CD4-positive, alpha-beta memory T cell (primary cell): Measurements from ENCODE around the gene CYB5A. TPM values are rescaled to one million over a fixed set of nuclear protein-coding genes. Genes with fewer than 3 reads are reported as not detected.

Experiments used
- CTCF ChIA-PET: fragments of 350-600 bp; sonication (Branson Sonifier 250); formaldehyde crosslinking; loops from one replicate; lab custom pipeline; 2021; ENCODE audit warnings: inconsistent platforms; ENCODE audit not compliant: partially characterized antibody; lab: Charles Lee
- POLR2A ChIA-PET: fragments of 350-600 bp; sonication (Branson Sonifier 250); formaldehyde crosslinking; loops from one replicate; lab custom pipeline; 2021; ENCODE audit not compliant: partially characterized antibody; lab: Charles Lee
- DNase-seq, 5 donors: peaks; one replicate each; pipeline versions ENCODE4 v3.0.0 to v3.0.0-alpha.2; 2020 to 2022; ENCODE audit warnings: mixed read lengths in 1 of 5
- H3K27ac ChIP-seq: one replicate; pipeline ENCODE4 v1.7.0; 2013; ENCODE audit warnings: low read depth, low read length
- H3K27me3 ChIP-seq: 2 replicates; pipeline ENCODE4 v1.7.0; 2013; ENCODE audit warnings: mild to moderate bottlenecking, low read length, moderate library complexity; ENCODE audit not compliant: insufficient read depth
- H3K36me3 ChIP-seq: 2 replicates; pipeline ENCODE4 v1.7.0; 2013; ENCODE audit warnings: mild to moderate bottlenecking, low read length, moderate library complexity; ENCODE audit not compliant: insufficient read depth
- H3K4me1 ChIP-seq: 2 replicates; pipeline ENCODE4 v1.7.0; 2013; ENCODE audit warnings: mild to moderate bottlenecking, low read length, moderate library complexity; ENCODE audit not compliant: insufficient read depth
- H3K4me3 ChIP-seq, 2 donors: one replicate each; pipeline ENCODE4 v1.7.0; 2013; ENCODE audit warnings: low read length in 2 of 2, mild to moderate bottlenecking in 1 of 2
- H3K9me3 ChIP-seq, 2 donors: one replicate each; pipeline ENCODE4 v1.7.0; 2013; ENCODE audit warnings: low read length in 2 of 2, control low read depth in 1 of 2; ENCODE audit not compliant: control insufficient read depth in 1 of 2
- H3K27ac Mint-ChIP-seq, 7 donors: one replicate each; pipeline ENCODE4 v1.8.0; 2020 to 2021; ENCODE audit warnings: mixed read lengths in 7 of 7, mild to moderate bottlenecking in 6 of 7, inconsistent platforms in 3 of 7, moderate library complexity in 3 of 7
- H3K27me3 Mint-ChIP-seq, 2 donors: one replicate each; pipeline ENCODE4 v1.8.0; 2020 to 2021; ENCODE audit warnings: mixed read lengths in 2 of 2
- H3K36me3 Mint-ChIP-seq, 2 donors: one replicate each; pipeline ENCODE4 v1.8.0; 2020 to 2021; ENCODE audit warnings: mixed read lengths in 2 of 2, inconsistent platforms in 1 of 2, mild to moderate bottlenecking in 1 of 2
- H3K4me1 Mint-ChIP-seq, 4 donors: one replicate each; pipeline ENCODE4 v1.8.0; 2020 to 2021; ENCODE audit warnings: mixed read lengths in 4 of 4, mild to moderate bottlenecking in 1 of 4
- H3K4me3 Mint-ChIP-seq, 8 donors: one replicate each; pipeline ENCODE4 v1.8.0; 2020 to 2021; ENCODE audit warnings: mixed read lengths in 8 of 8, mild to moderate bottlenecking in 7 of 8, moderate library complexity in 6 of 8, inconsistent platforms in 3 of 8
- H3K9me3 Mint-ChIP-seq, 8 donors: one replicate each; pipeline ENCODE4 v1.8.0; 2020 to 2021; ENCODE audit warnings: mixed read lengths in 8 of 8, mild to moderate bottlenecking in 5 of 8, inconsistent platforms in 3 of 8, moderate library complexity in 1 of 8
- intact Hi-C: fragments of 100-400 bp; cut with micrococcal nuclease; formaldehyde crosslinking; loops from one replicate; pipeline ENCODE4 v1.15.1; 2023
- polyA plus RNA-seq, 2 donors: library from polyadenylated mRNA; unstranded; fragments of 300-500 nt; fragmentation: Illumina TruSeq; gene quantifications; one replicate each; pipeline ENCODE4 v1.2.3, GENCODE V29; 2021
- total RNA-seq, 2 experiments: library from RNA; stranded (reverse); gene quantifications; one replicate each; pipeline ENCODE4 v1.2.3, GENCODE V29; 2021

CYB5A gene
- total and polyA plus RNA-seq, 4 experiments from 2014 or later = 22.8 to 86.7 (median 44.0) TPM

- Histone ChIP-seq H3K4me3 (no peak overlapping the region), H3K36me3 (no peaks in the 10 kb centered on the region), H3K9me3 (no peaks in the 10 kb centered on the region), H3K27me3 (no peaks in the 10 kb centered on the region), H3K4me1 (no peaks in the 10 kb centered on the region), H3K27ac (no peak overlapping the region)
- Mint-ChIP-seq H3K27ac (no peak overlapping the region), H3K27me3 (no peaks in the 10 kb centered on the region), H3K4me1 (peaks cover 6 to 28% (median 19%) of the 10 kb centered on the region in 4 donors), H3K4me3 (no peak overlapping the region), H3K9me3 (no peaks in the 10 kb centered on the region), H3K36me3 (peaks cover 0 to 6% of the 10 kb centered on the region in 2 donors)
- intact Hi-C loops = no loop called here
- ChIA-PET POLR2A (no interaction called here), CTCF (no interaction called here)
- no peak for DNase-seq
These were observed 8.1 kb downstream of the CYB5A start for GRCh38 chr18:74283646-74284045.

GRCh38 chr18:74282755-74283554 is 8.8 kb downstream of the CYB5A start:
- H3K4me1 ChIP-seq = no peaks in the 10 kb centered on the region
- CTCF ChIA-PET = no interaction called here
- H3K27ac Mint-ChIP-seq = peak overlapping the region in 5 of 7 donors; percentile 30 to 81 (median 70)
- peaks cover 0 to 6% of the 10 kb centered on the region in 2 donors for H3K36me3 Mint-ChIP-seq
- H3K4me3 Mint-ChIP-seq = peak overlapping the region in 3 of 8 donors; percentile 8 to 38 (median 14)
- POLR2A ChIA-PET = no interaction called here
- H3K4me3 ChIP-seq = no peak overlapping the region
- no peaks in the 10 kb centered on the region for H3K27me3 ChIP-seq
- H3K36me3 ChIP-seq = no peaks in the 10 kb centered on the region
- H3K27ac ChIP-seq = no peak overlapping the region
- peak in 1 of 5 donors; percentile 47 for DNase-seq
- no peaks in the 10 kb centered on the region for H3K9me3 Mint-ChIP-seq
- intact Hi-C loops = no loop called here
- H3K4me1 Mint-ChIP-seq = peaks cover 6 to 28% (median 17%) of the 10 kb centered on the region in 4 donors
- H3K9me3 ChIP-seq = no peaks in the 10 kb centered on the region
- H3K27me3 Mint-ChIP-seq = no peaks in the 10 kb centered on the region

DNA sequence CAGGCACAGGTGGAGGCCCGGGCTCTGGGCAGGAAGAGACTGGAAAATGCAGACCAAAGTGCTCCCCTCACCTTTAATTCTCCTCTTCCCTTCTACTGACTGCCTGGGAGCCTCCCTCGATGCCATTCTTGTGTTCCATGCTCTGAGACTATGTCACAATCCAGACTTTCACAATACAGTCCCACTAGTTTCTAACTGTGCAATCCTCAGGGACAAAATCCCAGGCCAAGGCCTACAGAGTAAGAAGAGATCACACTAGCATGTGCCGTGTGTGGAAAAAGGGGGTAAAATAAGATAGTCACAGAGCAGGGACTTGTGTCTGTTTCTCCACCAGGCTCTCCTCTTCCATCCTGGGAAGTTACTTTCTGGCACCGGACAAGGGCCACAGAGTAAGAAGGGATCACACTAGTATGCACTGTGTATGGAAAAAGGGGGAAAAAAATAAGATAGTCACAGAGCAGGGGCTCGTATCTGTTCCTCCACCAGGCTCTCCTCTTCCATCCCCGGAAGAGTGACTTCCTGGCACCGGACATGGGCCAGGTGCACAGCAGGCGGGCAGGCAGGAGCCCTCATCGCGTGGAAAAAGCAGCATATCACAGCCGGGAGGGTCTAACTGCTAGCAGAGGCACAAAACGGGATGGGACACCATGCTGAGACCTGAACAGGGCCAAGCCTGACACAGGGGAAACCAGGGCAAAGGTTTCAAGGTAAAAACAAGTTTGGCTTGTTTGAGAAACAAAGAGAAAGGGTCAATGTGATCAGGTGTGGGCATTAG is 9.6 kb downstream of the CYB5A start:
- H3K9me3 Mint-ChIP-seq = no peaks in the 10 kb centered on the region
- peak overlapping the region in 1 of 8 donors; percentile 11 for H3K4me3 Mint-ChIP-seq
- peaks cover 0 to 12% of the 10 kb centered on the region in 2 donors for H3K36me3 Mint-ChIP-seq

DNA sequence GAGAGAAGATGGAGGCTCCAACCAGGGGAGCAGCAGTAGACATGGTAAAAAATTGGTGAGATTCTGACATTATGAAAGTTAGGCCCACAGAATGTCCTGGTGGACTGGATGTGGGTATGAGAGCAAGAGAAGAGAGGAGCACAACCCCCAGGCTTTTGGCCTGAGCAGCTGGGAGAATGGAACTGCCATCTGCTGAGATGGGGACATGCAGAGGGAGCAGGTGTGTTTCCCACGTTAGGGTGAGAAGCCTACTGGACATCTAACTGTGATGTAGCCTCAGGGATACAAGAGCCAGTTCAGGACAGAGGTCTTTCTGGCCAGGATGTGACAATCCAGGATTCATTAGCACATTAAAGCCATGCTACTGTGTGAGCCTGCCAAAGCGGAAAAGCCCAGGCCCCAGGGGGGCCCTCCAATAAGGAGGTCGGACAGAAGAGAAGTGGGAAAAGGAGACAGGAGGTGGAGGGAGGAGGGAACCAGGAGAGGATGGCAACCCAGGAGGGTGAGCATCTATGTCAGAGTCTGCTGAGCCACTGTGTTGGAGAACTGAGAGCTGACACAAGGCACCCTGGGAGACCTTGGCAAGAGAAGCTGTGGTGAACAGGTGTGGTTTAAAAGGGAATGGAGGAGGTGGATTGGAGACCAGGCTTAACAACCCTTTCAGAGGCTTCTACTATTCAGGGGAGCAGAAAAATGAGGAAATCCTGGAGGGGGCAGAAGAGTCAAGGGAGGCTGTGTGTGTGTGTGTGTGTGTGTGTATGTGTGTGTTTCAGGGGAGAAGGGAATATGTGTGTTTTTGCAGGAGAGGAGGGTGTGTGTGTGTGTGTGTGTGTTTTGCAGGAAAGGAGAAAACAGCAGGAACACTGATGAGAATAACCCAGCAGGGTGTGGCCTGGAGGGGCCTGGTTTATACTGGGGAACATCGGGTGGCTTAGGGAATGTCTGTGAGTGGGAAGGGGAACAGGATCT is 10.5 kb downstream of the CYB5A start:
- POLR2A ChIA-PET = no interaction called here
- Histone ChIP-seq H3K27me3 (no peaks in the 10 kb centered on the region), H3K36me3 (no peaks in the 10 kb centered on the region), H3K4me3 (no peak overlapping the region), H3K9me3 (no peaks in the 10 kb centered on the region), H3K4me1 (no peaks in the 10 kb centered on the region), H3K27ac (no peak overlapping the region)
- Mint-ChIP-seq H3K9me3 (no peaks in the 10 kb centered on the region), H3K4me3 (no peak overlapping the region), H3K4me1 (peaks cover 6 to 28% (median 18%) of the 10 kb centered on the region in 4 donors), H3K27me3 (no peaks in the 10 kb centered on the region), H3K27ac (peak overlapping the region in 4 of 7 donors; percentile 57 to 78 (median 59)), H3K36me3 (peaks cover 2 to 19% of the 10 kb centered on the region in 2 donors)
- CTCF ChIA-PET = no interaction called here
- DNase-seq = no peak
- intact Hi-C loops = no loop called here

More for the DNA sequence above, 9.6 kb downstream of the CYB5A start:
- no peaks in the 10 kb centered on the region for H3K27me3 Mint-ChIP-seq
- peaks cover 6 to 28% (median 18%) of the 10 kb centered on the region in 4 donors for H3K4me1 Mint-ChIP-seq
- DNase-seq = no peak
- H3K27ac ChIP-seq = no peak overlapping the region
- peak overlapping the region; percentile 30 to 81 (median 58) for H3K27ac Mint-ChIP-seq
- no peaks in the 10 kb centered on the region for H3K4me1 ChIP-seq
- no peak overlapping the region for H3K4me3 ChIP-seq
- no peaks in the 10 kb centered on the region for H3K27me3 ChIP-seq
- no peaks in the 10 kb centered on the region for H3K36me3 ChIP-seq
- H3K9me3 ChIP-seq = no peaks in the 10 kb centered on the region
- ChIA-PET CTCF (no interaction called here), POLR2A (no interaction called here)
- intact Hi-C loops = no loop called here

- ChIA-PET CTCF (no interaction called here), POLR2A (no interaction called here)
- DNase-seq = no peak
- no peak overlapping the region for H3K27ac ChIP-seq
- H3K4me1 ChIP-seq = no peaks in the 10 kb centered on the region
- no peak overlapping the region for H3K4me3 Mint-ChIP-seq
- no peaks in the 10 kb centered on the region for H3K27me3 Mint-ChIP-seq
- H3K36me3 ChIP-seq = no peaks in the 10 kb centered on the region
- H3K36me3 Mint-ChIP-seq = peaks cover 2 to 22% of the 10 kb centered on the region in 2 donors
- no peak overlapping the region for H3K27ac Mint-ChIP-seq
- intact Hi-C loops = no loop called here
- H3K27me3 ChIP-seq = no peaks in the 10 kb centered on the region
- H3K9me3 Mint-ChIP-seq = no peaks in the 10 kb centered on the region
- H3K4me3 ChIP-seq = no peak overlapping the region
- H3K4me1 Mint-ChIP-seq = peaks cover 6 to 28% (median 18%) of the 10 kb centered on the region in 4 donors
- no peaks in the 10 kb centered on the region for H3K9me3 ChIP-seq
These were observed 12.8 kb downstream of the CYB5A start for GRCh38 chr18:74278983-74279382.

- intact Hi-C loops = no loop called here
- ChIA-PET POLR2A (no interaction called here), CTCF (no interaction called here)
- no peaks in the 10 kb centered on the region for H3K36me3 ChIP-seq
- H3K4me3 ChIP-seq = no peak overlapping the region
- no peaks in the 10 kb centered on the region for H3K27me3 ChIP-seq
- H3K9me3 ChIP-seq = no peaks in the 10 kb centered on the region
- H3K27ac ChIP-seq = no peak overlapping the region
- H3K27ac Mint-ChIP-seq = no peak overlapping the region
- no peak overlapping the region for H3K4me3 Mint-ChIP-seq
- H3K4me1 Mint-ChIP-seq = peaks cover 6 to 24% (median 14%) of the 10 kb centered on the region in 4 donors
- no peaks in the 10 kb centered on the region for H3K4me1 ChIP-seq
- H3K27me3 Mint-ChIP-seq = no peaks in the 10 kb centered on the region
- DNase-seq = no peak
- H3K36me3 Mint-ChIP-seq = peaks cover 2 to 30% of the 10 kb centered on the region in 2 donors
- no peaks in the 10 kb centered on the region for H3K9me3 Mint-ChIP-seq
These were observed 13.7 kb downstream of the CYB5A start for GRCh38 chr18:74278058-74278457.
